ENCODE measurements around the gene SULF2. TPM values are rescaled to one million over a fixed set of nuclear protein-coding genes. Genes with fewer than 3 reads are reported as not detected.

SULF2 gene
- total RNA-seq, 1 donor from 2014 or later = 24.0 TPM

DNA sequence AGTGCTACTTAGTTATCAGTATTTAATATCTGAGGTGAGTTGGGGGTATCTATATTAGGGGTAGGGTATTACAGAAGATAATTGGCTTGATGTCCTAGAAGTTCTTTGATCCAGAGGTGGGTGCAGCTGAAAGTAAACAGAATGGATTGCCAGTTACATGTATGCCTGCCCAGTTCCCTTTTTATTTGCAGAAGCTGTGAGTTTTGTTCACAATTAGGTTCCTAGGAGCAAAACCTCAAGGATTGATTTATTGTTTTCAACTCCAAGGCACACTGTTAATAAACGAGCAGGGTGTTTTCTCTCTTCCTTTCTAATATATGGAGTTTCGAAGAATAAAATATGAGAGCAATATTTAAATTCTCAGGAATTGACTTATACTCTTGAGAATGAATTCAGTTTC lies 129.0 kb downstream of the SULF2 start:
- no peaks in the 10 kb centered on the region for H3F3A ChIP-seq (ENCODE audit: low read depth)
- H3K9ac ChIP-seq = no peak overlapping the region
- H3K4me3 ChIP-seq = no peak overlapping the region
- no peaks in the 10 kb centered on the region for H3K27me3 ChIP-seq
- H3K9me3 Mint-ChIP-seq = no peaks in the 10 kb centered on the region
- peaks cover 34% of the 10 kb centered on the region for H3K4me1 ChIP-seq
- peaks cover 20% of the 10 kb centered on the region for H4K20me1 ChIP-seq (ENCODE audit: low read depth)
- peaks cover 2% of the 10 kb centered on the region for H3K27me3 Mint-ChIP-seq (ENCODE audit: insufficient read depth, low read depth)
- H3K79me2 ChIP-seq (ENCODE audit: low read depth) = no peaks in the 10 kb centered on the region
- H3K36me3 ChIP-seq = peaks cover 31% of the 10 kb centered on the region
- peaks cover 14% of the 10 kb centered on the region for H3K36me3 Mint-ChIP-seq
- H3K27ac Mint-ChIP-seq = no peak overlapping the region
- H3K9me3 ChIP-seq (ENCODE audit: low read depth) = no peaks in the 10 kb centered on the region
- TF ChIP-seq EZH2phosphoT487 (IDR thresholded peaks at IDR 0.05) = no peak
- no peak for TF ChIP-seq EZH2 (IDR thresholded peaks at IDR 0.05)
- TF ChIP-seq, protein P1, sequence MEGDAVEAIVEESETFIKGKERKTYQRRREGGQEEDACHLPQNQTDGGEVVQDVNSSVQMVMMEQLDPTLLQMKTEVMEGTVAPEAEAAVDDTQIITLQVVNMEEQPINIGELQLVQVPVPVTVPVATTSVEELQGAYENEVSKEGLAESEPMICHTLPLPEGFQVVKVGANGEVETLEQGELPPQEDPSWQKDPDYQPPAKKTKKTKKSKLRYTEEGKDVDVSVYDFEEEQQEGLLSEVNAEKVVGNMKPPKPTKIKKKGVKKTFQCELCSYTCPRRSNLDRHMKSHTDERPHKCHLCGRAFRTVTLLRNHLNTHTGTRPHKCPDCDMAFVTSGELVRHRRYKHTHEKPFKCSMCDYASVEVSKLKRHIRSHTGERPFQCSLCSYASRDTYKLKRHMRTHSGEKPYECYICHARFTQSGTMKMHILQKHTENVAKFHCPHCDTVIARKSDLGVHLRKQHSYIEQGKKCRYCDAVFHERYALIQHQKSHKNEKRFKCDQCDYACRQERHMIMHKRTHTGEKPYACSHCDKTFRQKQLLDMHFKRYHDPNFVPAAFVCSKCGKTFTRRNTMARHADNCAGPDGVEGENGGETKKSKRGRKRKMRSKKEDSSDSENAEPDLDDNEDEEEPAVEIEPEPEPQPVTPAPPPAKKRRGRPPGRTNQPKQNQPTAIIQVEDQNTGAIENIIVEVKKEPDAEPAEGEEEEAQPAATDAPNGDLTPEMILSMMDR (IDR thresholded peaks at IDR 0.05) = no peak
- DNase-seq (ENCODE audit: low spot score) = no peak
- H3K4me3 Mint-ChIP-seq = no peak overlapping the region
- H3K27ac ChIP-seq = no peak overlapping the region
- peaks cover 20% of the 10 kb centered on the region for H3K4me1 Mint-ChIP-seq
- H2AFZ ChIP-seq (replicated peaks) = no peak overlapping the region
- H3K4me2 ChIP-seq = no peak overlapping the region

DNA sequence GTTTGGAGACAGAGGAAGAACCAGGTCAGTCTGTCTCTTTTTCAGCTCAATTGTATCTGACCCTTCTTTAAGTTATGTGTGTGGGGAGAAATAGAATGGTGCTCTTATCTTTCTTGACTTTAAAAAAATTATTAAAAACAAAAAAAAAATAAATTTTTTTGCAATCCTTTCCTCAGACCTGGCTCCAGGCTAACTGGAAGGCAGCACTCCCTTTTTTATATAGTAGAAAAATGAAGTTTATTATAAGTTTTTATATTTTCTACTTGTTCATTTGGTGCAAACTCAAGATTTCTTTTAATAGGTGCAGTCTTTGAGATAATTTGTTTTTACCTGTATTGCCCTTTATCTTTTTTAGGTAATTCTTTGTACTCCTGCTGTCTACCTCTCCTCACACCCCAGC lies 129.6 kb downstream of the SULF2 start:
- DNase-seq (ENCODE audit: low spot score) = no peak
- peaks cover 20% of the 10 kb centered on the region for H3K36me3 Mint-ChIP-seq
- H3K4me3 ChIP-seq = no peak overlapping the region
- no peaks in the 10 kb centered on the region for H3F3A ChIP-seq (ENCODE audit: low read depth)
- H3K9me3 ChIP-seq (ENCODE audit: low read depth) = no peaks in the 10 kb centered on the region
- H2AFZ ChIP-seq (replicated peaks) = no peak overlapping the region
- H3K4me1 ChIP-seq = peaks cover 34% of the 10 kb centered on the region
- H3K27me3 Mint-ChIP-seq (ENCODE audit: insufficient read depth, low read depth) = no peaks in the 10 kb centered on the region
- H4K20me1 ChIP-seq (ENCODE audit: low read depth) = peaks cover 20% of the 10 kb centered on the region
- no peaks in the 10 kb centered on the region for H3K27me3 ChIP-seq
- H3K27ac Mint-ChIP-seq = no peak overlapping the region
- no peak overlapping the region for H3K4me3 Mint-ChIP-seq
- TF ChIP-seq, protein P1 (IDR thresholded peaks at IDR 0.05) = no peak
- TF ChIP-seq EZH2 (IDR thresholded peaks at IDR 0.05) = no peak
- TF ChIP-seq EZH2phosphoT487 (IDR thresholded peaks at IDR 0.05) = no peak
- no peaks in the 10 kb centered on the region for H3K9me3 Mint-ChIP-seq
- H3K27ac ChIP-seq = no peak overlapping the region
- H3K4me1 Mint-ChIP-seq = peaks cover 16% of the 10 kb centered on the region
- H3K9ac ChIP-seq = no peak overlapping the region
- no peaks in the 10 kb centered on the region for H3K79me2 ChIP-seq (ENCODE audit: low read depth)
- no peak overlapping the region for H3K4me2 ChIP-seq
- peaks cover 35% of the 10 kb centered on the region for H3K36me3 ChIP-seq

- Histone ChIP-seq H4K20me1 (ENCODE audit: low read depth) (peaks cover 20% of the 10 kb centered on the region), H3K4me2 (peak overlapping the region; percentile 14), H3K9me3 (ENCODE audit: low read depth) (no peaks in the 10 kb centered on the region), H3K36me3 (peaks cover 36% of the 10 kb centered on the region), H3K27ac (no peak overlapping the region), H3K4me3 (no peak overlapping the region), H3K9ac (no peak overlapping the region), H2AFZ (replicated peaks) (no peak overlapping the region), H3K4me1 (peaks cover 34% of the 10 kb centered on the region), H3K27me3 (no peaks in the 10 kb centered on the region), H3K79me2 (ENCODE audit: low read depth) (no peaks in the 10 kb centered on the region), H3F3A (ENCODE audit: low read depth) (no peaks in the 10 kb centered on the region)
- H3K27ac Mint-ChIP-seq = no peak overlapping the region
- no peak for TF ChIP-seq EZH2 (IDR thresholded peaks at IDR 0.05)
- TF ChIP-seq EZH2phosphoT487 (IDR thresholded peaks at IDR 0.05) = no peak
- TF ChIP-seq, protein P1 (IDR thresholded peaks at IDR 0.05) = no peak
- H3K4me1 Mint-ChIP-seq = peaks cover 16% of the 10 kb centered on the region
- peaks cover 20% of the 10 kb centered on the region for H3K36me3 Mint-ChIP-seq
- H3K27me3 Mint-ChIP-seq (ENCODE audit: insufficient read depth, low read depth) = no peaks in the 10 kb centered on the region
- no peaks in the 10 kb centered on the region for H3K9me3 Mint-ChIP-seq
- no peak for DNase-seq (ENCODE audit: low spot score)
- no peak overlapping the region for H3K4me3 Mint-ChIP-seq
These were observed 130.9 kb downstream of the SULF2 start for GRCh38 chr20:47654370-47654769.
